K562 (cell line): Measurements from ENCODE around the gene SLC22A1. TPM values are rescaled to one million over a fixed set of nuclear protein-coding genes. Genes with fewer than 3 reads are reported as not detected.

Source experiments
- ASH1L ChIP-seq: fragments of 450-650 bp; IDR thresholded peaks from 2 replicates; pipeline ENCODE4 v1.6.1; 2018; ENCODE audit warnings: borderline replicate concordance, mild to moderate bottlenecking, low read depth; ENCODE audit not compliant: partially characterized antibody
- GATA2 ChIP-seq: sonication (generic); formaldehyde crosslinking; IDR thresholded peaks from 2 replicates; pipeline ENCODE4 v1.4.0; 2020; ENCODE audit warnings: mild to moderate bottlenecking, missing genetic modification reagents
- HNRNPLL ChIP-seq: fragments of 200-400 bp; formaldehyde crosslinking; IDR thresholded peaks from 2 replicates; pipeline ENCODE4 v1.6.1; 2017; ENCODE audit warnings: low read length, low read depth, mild to moderate bottlenecking; ENCODE audit not compliant: poor library complexity, severe bottlenecking
- NFIC ChIP-seq: fragments of 450-650 bp; IDR thresholded peaks from 2 replicates; pipeline ENCODE4 v1.6.1; 2017; ENCODE audit warnings: mild to moderate bottlenecking, inconsistent platforms
- NFYB ChIP-seq: IDR thresholded peaks from 2 replicates; pipeline ENCODE4 v1.6.1; 2011; ENCODE audit warnings: mild to moderate bottlenecking, moderate library complexity; ENCODE audit not compliant: insufficient read length; ENCODE audit errors: extremely low read depth
- RAD21 ChIP-seq, 2 experiments: fragments of 250-450 bp in 1 of 2; fragments of 450-650 bp in 1 of 2; sonication (Bioruptor Pico) in 1 of 2; formaldehyde crosslinking in 1 of 2; IDR thresholded peaks in 1 of 2; conservative IDR thresholded peaks in 1 of 2; 2 replicates each; pipeline versions ENCODE4 v1.4.0 to v1.8.0; 2020 to 2022; ENCODE audit warnings: mild to moderate bottlenecking in 2 of 2, moderate library complexity in 1 of 2
- TAF9B ChIP-seq: fragments of 450-650 bp; IDR thresholded peaks from 2 replicates; pipeline ENCODE4 v1.6.1; 2018; ENCODE audit warnings: mild to moderate bottlenecking; ENCODE audit not compliant: partially characterized antibody
- TBP ChIP-seq: optimal IDR thresholded peaks from 2 replicates; pipeline ENCODE3; 2011; ENCODE audit warnings: low read depth, low read length, improper control_type of control experiment
- ZNF165 ChIP-seq: fragments of 250-450 bp; sonication (Bioruptor Pico); IDR thresholded peaks from 2 replicates; pipeline ENCODE4 v1.4.0; 2020; ENCODE audit warnings: borderline replicate concordance
- ZNF280B ChIP-seq: fragments of 250-450 bp; sonication (Bioruptor Pico); IDR thresholded peaks from 2 replicates; pipeline ENCODE4 v1.5.1; 2021; ENCODE audit warnings: mild to moderate bottlenecking
- ZNF589 ChIP-seq: fragments of 200-800 bp; sonication (Bioruptor generic); IDR thresholded peaks from 2 replicates; pipeline ENCODE4 v1.6.1; 2016; ENCODE audit warnings: low read depth, missing genetic modification characterization, missing compliant biosample characterization
- polyA plus RNA-seq, 8 experiments: library from polyadenylated mRNA; depleted of rRNA in 4 of 8; stranded (reverse) in 5 of 8; unstranded in 3 of 8; fragments of >200 nt; fragmentation: Nextera tagmentation in 2 of 8; fragmentation: Illumina TruSeq in 1 of 8; extraction: Ambion mirVana in 2 of 8; extraction: Trizol in 1 of 8; gene quantifications; 2 replicates each; pipeline versions ENCODE4 v1.2.1 to v1.2.3, GENCODE V29; 2011 to 2014; ENCODE audit warnings: inconsistent platforms in 1 of 8, missing spikeins in 1 of 8
- total RNA-seq, 7 experiments: library from RNA; depleted of rRNA in 6 of 7; stranded (reverse); fragments of >200 nt in 6 of 7; fragmentation: Illumina TruSeq in 2 of 7; extraction: Trizol in 2 of 7; gene quantifications; 2 replicates each; pipeline versions ENCODE4 v1.2.1 to v1.2.3, GENCODE V29; 2011 to 2021; ENCODE audit warnings: low replicate concordance in 1 of 7
- TF ChIP-seq, protein P1 (sequence below): fragments of 450-650 bp; IDR thresholded peaks from 2 replicates; pipeline ENCODE4 v1.6.1; 2017; ENCODE audit warnings: mild to moderate bottlenecking, moderate library complexity
- TF ChIP-seq, protein P2 (sequence below): sonication (generic); formaldehyde crosslinking; IDR thresholded peaks from 2 replicates; pipeline ENCODE4 v1.8.0; 2022; ENCODE audit warnings: mild to moderate bottlenecking, missing genetic modification reagents
- TF ChIP-seq, protein P3 (sequence below), 2 experiments: fragments of 450-650 bp; IDR thresholded peaks; 2 replicates each; pipeline ENCODE4 v1.6.1; 2016
- TF ChIP-seq, protein P4 (sequence below): sonication (generic); formaldehyde crosslinking; IDR thresholded peaks from 2 replicates; pipeline ENCODE4 v1.8.0; 2022; ENCODE audit warnings: mild to moderate bottlenecking, missing genetic modification reagents
- TF ChIP-seq, protein P5 (sequence below): sonication (generic); formaldehyde crosslinking; IDR thresholded peaks from 2 replicates; pipeline ENCODE4 v1.8.1; 2022; ENCODE audit warnings: missing genetic modification reagents
- TF ChIP-seq, protein P6 (sequence below): fragments of 250-450 bp; sonication (Bioruptor Pico); IDR thresholded peaks from 2 replicates; pipeline ENCODE4 v1.4.0; 2020

The SLC22A1 gene
- total and polyA plus RNA-seq, 9 of the 15 experiments (the other 6 are each of a cell fraction or from before 2014, with no cell fraction given) = 0.11 to 0.60 (median 0.26) TPM; not detected in 4

GRCh38 chr6:160137989-160138835 lies 16.6 kb downstream of the SLC22A1 start (continued):
- TF ChIP-seq, protein P1, sequence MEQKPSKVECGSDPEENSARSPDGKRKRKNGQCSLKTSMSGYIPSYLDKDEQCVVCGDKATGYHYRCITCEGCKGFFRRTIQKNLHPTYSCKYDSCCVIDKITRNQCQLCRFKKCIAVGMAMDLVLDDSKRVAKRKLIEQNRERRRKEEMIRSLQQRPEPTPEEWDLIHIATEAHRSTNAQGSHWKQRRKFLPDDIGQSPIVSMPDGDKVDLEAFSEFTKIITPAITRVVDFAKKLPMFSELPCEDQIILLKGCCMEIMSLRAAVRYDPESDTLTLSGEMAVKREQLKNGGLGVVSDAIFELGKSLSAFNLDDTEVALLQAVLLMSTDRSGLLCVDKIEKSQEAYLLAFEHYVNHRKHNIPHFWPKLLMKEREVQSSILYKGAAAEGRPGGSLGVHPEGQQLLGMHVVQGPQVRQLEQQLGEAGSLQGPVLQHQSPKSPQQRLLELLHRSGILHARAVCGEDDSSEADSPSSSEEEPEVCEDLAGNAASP = no peak
- TF ChIP-seq HNRNPLL = no peak
- TF ChIP-seq, protein P2, sequence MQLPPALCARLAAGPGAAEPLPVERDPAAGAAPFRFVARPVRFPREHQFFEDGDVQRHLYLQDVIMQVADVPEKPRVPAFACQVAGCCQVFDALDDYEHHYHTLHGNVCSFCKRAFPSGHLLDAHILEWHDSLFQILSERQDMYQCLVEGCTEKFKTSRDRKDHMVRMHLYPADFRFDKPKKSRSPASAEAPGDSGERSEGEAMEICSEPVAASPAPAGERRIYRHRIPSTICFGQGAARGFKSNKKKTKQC (CRISPR knock-in tag) = no peak
- TF ChIP-seq ZNF589 (CRISPR knock-in tag) = no peak
- TF ChIP-seq, protein P3, sequence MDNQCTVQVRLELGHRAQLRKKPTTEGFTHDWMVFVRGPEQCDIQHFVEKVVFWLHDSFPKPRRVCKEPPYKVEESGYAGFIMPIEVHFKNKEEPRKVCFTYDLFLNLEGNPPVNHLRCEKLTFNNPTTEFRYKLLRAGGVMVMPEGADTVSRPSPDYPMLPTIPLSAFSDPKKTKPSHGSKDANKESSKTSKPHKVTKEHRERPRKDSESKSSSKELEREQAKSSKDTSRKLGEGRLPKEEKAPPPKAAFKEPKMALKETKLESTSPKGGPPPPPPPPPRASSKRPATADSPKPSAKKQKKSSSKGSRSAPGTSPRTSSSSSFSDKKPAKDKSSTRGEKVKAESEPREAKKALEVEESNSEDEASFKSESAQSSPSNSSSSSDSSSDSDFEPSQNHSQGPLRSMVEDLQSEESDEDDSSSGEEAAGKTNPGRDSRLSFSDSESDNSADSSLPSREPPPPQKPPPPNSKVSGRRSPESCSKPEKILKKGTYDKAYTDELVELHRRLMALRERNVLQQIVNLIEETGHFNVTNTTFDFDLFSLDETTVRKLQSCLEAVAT (IDR thresholded peaks at IDR 0.05) = no peak
- TF ChIP-seq ASH1L = no peak
- no peak for TF ChIP-seq ZNF165 (CRISPR knock-in tag)
- TF ChIP-seq, protein P4, sequence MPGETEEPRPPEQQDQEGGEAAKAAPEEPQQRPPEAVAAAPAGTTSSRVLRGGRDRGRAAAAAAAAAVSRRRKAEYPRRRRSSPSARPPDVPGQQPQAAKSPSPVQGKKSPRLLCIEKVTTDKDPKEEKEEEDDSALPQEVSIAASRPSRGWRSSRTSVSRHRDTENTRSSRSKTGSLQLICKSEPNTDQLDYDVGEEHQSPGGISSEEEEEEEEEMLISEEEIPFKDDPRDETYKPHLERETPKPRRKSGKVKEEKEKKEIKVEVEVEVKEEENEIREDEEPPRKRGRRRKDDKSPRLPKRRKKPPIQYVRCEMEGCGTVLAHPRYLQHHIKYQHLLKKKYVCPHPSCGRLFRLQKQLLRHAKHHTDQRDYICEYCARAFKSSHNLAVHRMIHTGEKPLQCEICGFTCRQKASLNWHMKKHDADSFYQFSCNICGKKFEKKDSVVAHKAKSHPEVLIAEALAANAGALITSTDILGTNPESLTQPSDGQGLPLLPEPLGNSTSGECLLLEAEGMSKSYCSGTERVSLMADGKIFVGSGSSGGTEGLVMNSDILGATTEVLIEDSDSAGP = no peak
- TF ChIP-seq NFYB = no peak
- TF ChIP-seq TAF9B = no peak
- TF ChIP-seq ZNF280B (CRISPR knock-in tag) = no peak
- no peak for TF ChIP-seq GATA2 (CRISPR knock-in tag)
- peak; percentile 89 to 93 for TF ChIP-seq RAD21 (CRISPR knock-in tag; conservative IDR thresholded peaks at IDR 0.05 in 1 of 2, IDR thresholded peaks at IDR 0.05 in 1 of 2)
- TF ChIP-seq TBP = no peak
- TF ChIP-seq, protein P5, sequence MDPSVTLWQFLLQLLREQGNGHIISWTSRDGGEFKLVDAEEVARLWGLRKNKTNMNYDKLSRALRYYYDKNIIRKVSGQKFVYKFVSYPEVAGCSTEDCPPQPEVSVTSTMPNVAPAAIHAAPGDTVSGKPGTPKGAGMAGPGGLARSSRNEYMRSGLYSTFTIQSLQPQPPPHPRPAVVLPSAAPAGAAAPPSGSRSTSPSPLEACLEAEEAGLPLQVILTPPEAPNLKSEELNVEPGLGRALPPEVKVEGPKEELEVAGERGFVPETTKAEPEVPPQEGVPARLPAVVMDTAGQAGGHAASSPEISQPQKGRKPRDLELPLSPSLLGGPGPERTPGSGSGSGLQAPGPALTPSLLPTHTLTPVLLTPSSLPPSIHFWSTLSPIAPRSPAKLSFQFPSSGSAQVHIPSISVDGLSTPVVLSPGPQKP (CRISPR knock-in tag) = no peak
- TF ChIP-seq NFIC = 0 out of 2 replicates have a peak, but pooled peaks have one; percentile 20
- TF ChIP-seq, protein P6, sequence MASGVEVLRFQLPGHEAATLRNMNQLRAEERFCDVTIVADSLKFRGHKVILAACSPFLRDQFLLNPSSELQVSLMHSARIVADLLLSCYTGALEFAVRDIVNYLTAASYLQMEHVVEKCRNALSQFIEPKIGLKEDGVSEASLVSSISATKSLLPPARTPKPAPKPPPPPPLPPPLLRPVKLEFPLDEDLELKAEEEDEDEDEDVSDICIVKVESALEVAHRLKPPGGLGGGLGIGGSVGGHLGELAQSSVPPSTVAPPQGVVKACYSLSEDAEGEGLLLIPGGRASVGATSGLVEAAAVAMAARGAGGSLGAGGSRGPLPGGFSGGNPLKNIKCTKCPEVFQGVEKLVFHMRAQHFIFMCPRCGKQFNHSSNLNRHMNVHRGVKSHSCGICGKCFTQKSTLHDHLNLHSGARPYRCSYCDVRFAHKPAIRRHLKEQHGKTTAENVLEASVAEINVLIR = no peak
